Measurements from ENCODE around the gene GPR42.

Gene GPR42

GRCh38 chr19:35340431-35340830 lies 30.4 kb upstream of the GPR42 start:
- no peak for TF ChIP-seq CTCF (IDR thresholded peaks at IDR 0.05; ENCODE audit: low read depth, low read length, missing control alignments)
- no peak for DNase-seq (ENCODE audit: extremely low read depth, low read depth)
- H3K4me3 ChIP-seq (replicated peaks; ENCODE audit: low read depth, low read length): no peak overlapping the region

GRCh38 chr19:35341006-35341405 lies 29.9 kb upstream of the GPR42 start:
- no peak for DNase-seq (ENCODE audit: extremely low read depth, low read depth)
- no peak overlapping the region for H3K4me3 ChIP-seq (replicated peaks; ENCODE audit: low read depth, low read length)
- no peak for TF ChIP-seq CTCF (IDR thresholded peaks at IDR 0.05; ENCODE audit: low read depth, low read length, missing control alignments)

- H3K4me3 ChIP-seq (replicated peaks; ENCODE audit: low read depth, low read length): no peak overlapping the region
- no peak for DNase-seq (ENCODE audit: extremely low read depth, low read depth)
- no peak for TF ChIP-seq CTCF (IDR thresholded peaks at IDR 0.05; ENCODE audit: low read depth, low read length, missing control alignments)
Observed at GRCh38 chr19:35341565-35342225, 29.2 kb upstream of the GPR42 start.

GRCh38 chr19:35342430-35342829 lies 28.4 kb upstream of the GPR42 start:
- no peak overlapping the region for H3K4me3 ChIP-seq (replicated peaks; ENCODE audit: low read depth, low read length)
- DNase-seq (ENCODE audit: extremely low read depth, low read depth): no peak
- no peak for TF ChIP-seq CTCF (IDR thresholded peaks at IDR 0.05; ENCODE audit: low read depth, low read length, missing control alignments)

- no peak for TF ChIP-seq CTCF (IDR thresholded peaks at IDR 0.05; ENCODE audit: low read depth, low read length, missing control alignments)
- DNase-seq (ENCODE audit: extremely low read depth, low read depth): no peak
- H3K4me3 ChIP-seq (replicated peaks; ENCODE audit: low read depth, low read length): no peak overlapping the region
Observed at GRCh38 chr19:35344511-35345031, 26.3 kb upstream of the GPR42 start.

GRCh38 chr19:35345671-35346111 lies 25.2 kb upstream of the GPR42 start:
- no peak overlapping the region for H3K4me3 ChIP-seq (replicated peaks; ENCODE audit: low read depth, low read length)
- no peak for TF ChIP-seq CTCF (IDR thresholded peaks at IDR 0.05; ENCODE audit: low read depth, low read length, missing control alignments)
- no peak for DNase-seq (ENCODE audit: extremely low read depth, low read depth)
